ENCODE data around the gene HCAR3.

HCAR3 gene

DNA sequence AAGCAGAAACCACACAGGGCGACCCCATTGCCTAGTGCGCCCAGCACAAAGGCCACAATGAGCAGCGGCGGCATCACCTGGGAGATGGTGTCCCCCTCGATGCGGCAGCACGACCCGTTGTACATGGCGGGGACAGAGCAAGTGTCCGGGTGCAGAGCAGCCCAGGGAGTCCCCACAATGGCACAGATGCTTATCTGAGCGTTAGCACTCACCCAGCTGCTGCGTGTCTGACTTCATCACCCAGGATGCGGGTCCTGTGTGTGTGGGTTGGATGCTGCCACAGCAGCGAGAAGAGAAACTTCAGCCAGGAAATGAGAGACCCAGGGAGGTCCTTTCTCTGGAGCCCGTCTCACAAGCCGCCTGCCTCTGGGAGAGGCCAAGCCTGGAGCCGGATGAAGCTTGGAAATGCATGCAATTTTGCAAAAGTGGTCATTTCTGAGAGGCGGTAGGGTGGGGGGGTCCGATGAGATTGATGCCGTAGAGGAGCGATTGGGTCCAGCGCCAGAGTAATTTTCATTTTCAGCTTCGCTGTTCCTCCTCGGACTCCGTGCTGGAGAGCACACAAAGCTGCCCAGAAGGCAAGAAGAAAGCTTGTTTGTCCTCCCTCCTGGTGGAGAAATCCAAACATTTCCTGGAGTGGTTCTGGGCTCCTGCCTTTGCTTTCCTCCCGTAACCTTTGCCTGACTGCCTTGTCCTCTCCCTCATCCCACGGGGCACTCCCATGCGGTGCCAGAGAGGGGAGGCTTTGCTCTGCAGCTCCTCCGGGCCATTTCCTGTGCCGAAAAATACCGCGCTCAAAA, 13.8 kb upstream of the HCAR3 start, which contains the start of gene HCAR1:
TSS of gene HCAR1 (minus strand) at position 630 of the 800 bp plus-strand sequence. CDS start at position 125, 505 bp downstream.
- no peak for TF ChIP-seq CTCF (conservative IDR thresholded peaks at IDR 0.05; ENCODE audit: control insufficient read depth, insufficient read depth, low read depth, low read length)
- peak; percentile 40 for DNase-seq (ENCODE audit: low read depth)
- H3K4me3 ChIP-seq (ENCODE audit: control insufficient read depth, low read depth, low read length): peak within 1 kb of the TSS; percentile 28

GRCh38 chr12:122729583-122730214, 13.1 kb upstream of the HCAR3 start:
- no peak for TF ChIP-seq CTCF (conservative IDR thresholded peaks at IDR 0.05; ENCODE audit: control insufficient read depth, insufficient read depth, low read depth, low read length)
- peak overlapping the region; percentile 28 for H3K4me3 ChIP-seq (ENCODE audit: control insufficient read depth, low read depth, low read length)
- DNase-seq (ENCODE audit: low read depth): no peak

GRCh38 chr12:122726080-122726558, 9.5 kb upstream of the HCAR3 start:
- TF ChIP-seq CTCF (conservative IDR thresholded peaks at IDR 0.05; ENCODE audit: control insufficient read depth, insufficient read depth, low read depth, low read length): no peak
- H3K4me3 ChIP-seq (ENCODE audit: control insufficient read depth, low read depth, low read length): no peak overlapping the region
- DNase-seq (ENCODE audit: low read depth): no peak

- no peak for DNase-seq (ENCODE audit: low read depth)
- no peak for TF ChIP-seq CTCF (conservative IDR thresholded peaks at IDR 0.05; ENCODE audit: control insufficient read depth, insufficient read depth, low read depth, low read length)
- H3K4me3 ChIP-seq (ENCODE audit: control insufficient read depth, low read depth, low read length): no peak overlapping the region
These were observed 9.0 kb upstream of the HCAR3 start for GRCh38 chr12:122725452-122726079.

- DNase-seq (ENCODE audit: low read depth): no peak
These were observed 8.1 kb upstream of the HCAR3 start for GRCh38 chr12:122724641-122725243.

More at GRCh38 chr12:122724641-122725243, 8.1 kb upstream of the HCAR3 start:
- no peak for TF ChIP-seq CTCF (conservative IDR thresholded peaks at IDR 0.05; ENCODE audit: control insufficient read depth, insufficient read depth, low read depth, low read length)
- H3K4me3 ChIP-seq (ENCODE audit: control insufficient read depth, low read depth, low read length): no peak overlapping the region
